ENCODE measurements around the gene FAM177B.

FAM177B gene

GRCh38 chr1:222736972-222737371, at the start of gene FAM177B:
FAM177B (plus strand) TSS chr1:222737202; CDS start chr1:222746546, 9,344 bp downstream.
- no peak for DNase-seq

- no peak for DNase-seq
Observed at GRCh38 chr1:222691016-222691415, 46.0 kb upstream of the FAM177B start.

GRCh38 chr1:222694927-222695326, 42.1 kb upstream of the FAM177B start:
- DNase-seq: no peak

GRCh38 chr1:222696741-222697140, 40.3 kb upstream of the FAM177B start:
- no peak for DNase-seq

- no peak for DNase-seq
Observed at GRCh38 chr1:222697203-222697602, 39.8 kb upstream of the FAM177B start.

- no peak for DNase-seq
Observed at GRCh38 chr1:222697826-222698225, 39.2 kb upstream of the FAM177B start.

- DNase-seq: no peak
Observed at GRCh38 chr1:222702210-222702609, 34.8 kb upstream of the FAM177B start.

GRCh38 chr1:222704260-222704659, 32.7 kb upstream of the FAM177B start:
- DNase-seq: no peak

GRCh38 chr1:222706815-222707214, 30.2 kb upstream of the FAM177B start:
- no peak for DNase-seq

GRCh38 chr1:222709700-222710153, 27.3 kb upstream of the FAM177B start:
- no peak for DNase-seq

GRCh38 chr1:222711319-222712252, 25.4 kb upstream of the FAM177B start:
- peak; percentile 29 for DNase-seq

GRCh38 chr1:222712253-222713090, 24.5 kb upstream of the FAM177B start, which contains the start of the genes AIDA and BROX:
AIDA (minus strand) TSS chr1:222712491; CDS start chr1:222712317, 174 bp downstream.
BROX (plus strand) TSS chr1:222712564; CDS start chr1:222715700, 3,136 bp downstream.
- DNase-seq: peak; percentile 72

- peak; percentile 87 for DNase-seq
Observed at GRCh38 chr1:222713091-222713961, 23.7 kb upstream of the FAM177B start.

- DNase-seq: no peak
Observed at GRCh38 chr1:222716393-222716792, 20.6 kb upstream of the FAM177B start.

GRCh38 chr1:222728746-222729145, 8.3 kb upstream of the FAM177B start:
- no peak for DNase-seq

- DNase-seq: no peak
Observed at GRCh38 chr1:222730866-222731265, 6.1 kb upstream of the FAM177B start.

GRCh38 chr1:222732216-222733159, 4.5 kb upstream of the FAM177B start:
- DNase-seq: no peak

- DNase-seq: no peak
Observed at GRCh38 chr1:222734740-222735139, 2.3 kb upstream of the FAM177B start.

GRCh38 chr1:222736470-222736869, 532 bp upstream of the FAM177B start:
- no peak for DNase-seq

GRCh38 chr1:222739465-222739864, 2.5 kb downstream of the FAM177B start:
- no peak for DNase-seq

- DNase-seq: no peak
Observed at GRCh38 chr1:222739929-222740328, 2.9 kb downstream of the FAM177B start.

All from NCI-H446 treated with DMSO at 0.1 percent for 48 hours (cell line).